Aortic smooth muscle cell (primary cell): ENCODE data around the gene TMED9. TPM values are rescaled to one million over a fixed set of nuclear protein-coding genes. Genes with fewer than 3 reads are reported as not detected.

Experiments used
- total RNA-seq: library from RNA; depleted of rRNA; stranded (reverse); fragments of >200 nt; gene quantifications from 2 replicates; pipeline ENCODE4 v1.2.3, GENCODE V29; 2014

The TMED9 gene
- 178 and 212 TPM in 2 replicates for total RNA-seq

GRCh38 chr5:177592010-177592834, at the start of gene TMED9:
TMED9 (plus strand) TSS chr5:177592203; CDS start chr5:177592215, 12 bp downstream.

GRCh38 chr5:177554474-177555111, 37.4 kb upstream of the TMED9 start, which contains the start of gene FAM193B:
FAM193B (minus strand) TSS chr5:177554563; CDS start chr5:177554458, 105 bp downstream.

GRCh38 chr5:177599731-177600507, 7.9 kb downstream of the TMED9 start, which contains the start of gene B4GALT7:
B4GALT7 (plus strand) TSS chr5:177600132; CDS start chr5:177600211, 79 bp downstream.

Other genes with a start within 250 kb of the TMED9 start
- gene LMAN2, start 240.5 kb upstream of the TMED9 start, total RNA-seq: 430 and 437 TPM in 2 replicates
- 2.2 and 5.1 TPM in 2 replicates for gene RGS14, start 234.3 kb upstream of the TMED9 start, total RNA-seq
- gene SLC34A1, start 207.8 kb upstream of the TMED9 start, total RNA-seq: not detected in 2 replicates
- gene PFN3, start 191.5 kb upstream of the TMED9 start, total RNA-seq: not detected in 2 replicates
- gene F12, start 182.6 kb upstream of the TMED9 start, total RNA-seq: 0.25 and 0.26 TPM in 2 replicates
- 15.8 and 21.7 TPM in 2 replicates for gene GRK6, start 165.5 kb upstream of the TMED9 start, total RNA-seq
- gene PRR7, start 145.4 kb upstream of the TMED9 start, total RNA-seq: 5.3 and 6.3 TPM in 2 replicates
- 124 and 135 TPM in 2 replicates for gene DBN1, start 118.6 kb upstream of the TMED9 start, total RNA-seq
- 55.5 and 76.9 TPM in 2 replicates for gene PDLIM7, start 94.6 kb upstream of the TMED9 start, total RNA-seq
- 1.4 and 2.0 TPM in 2 replicates for gene DOK3, start 82.4 kb upstream of the TMED9 start, total RNA-seq
- 101 and 127 TPM in 2 replicates for gene DDX41, start 75.2 kb upstream of the TMED9 start, total RNA-seq
- gene FAM193B, start 37.6 kb upstream of the TMED9 start, total RNA-seq: 11.2 and 16.0 TPM in 2 replicates
- gene B4GALT7, start 7.9 kb downstream of the TMED9 start, total RNA-seq: 26.7 and 28.9 TPM in 2 replicates
- not detected in 2 replicates for gene FAM153A, start 190.7 kb downstream of the TMED9 start, total RNA-seq